ENCODE results near the gene ZNF605.

- TF ChIP-seq POLR2AphosphoS5 (IDR thresholded peaks at IDR 0.05; ENCODE audit: low read depth) (no peak), CTCF (IDR thresholded peaks at IDR 0.05; ENCODE audit: insufficient read depth, low read length) (no peak)
Observed at GRCh38 chr12:132907216-132907615, 48.9 kb downstream of the ZNF605 start.

Measured in HL-60 (cell line).